Fibroblast of pulmonary artery (primary cell): ENCODE results near the gene CAMTA1.

ENCODE experiments used
- DNase-seq: peaks from one replicate; pipeline ENCODE4 v3.0.0-alpha.2; 2010; ENCODE audit warnings: low read depth
- H3K4me3 ChIP-seq: replicated peaks from 2 replicates; pipeline ENCODE4 v1.5.1; 2011; ENCODE audit warnings: low read depth, mild to moderate bottlenecking, control low read depth, low read length, moderate library complexity
- TF ChIP-seq, protein P1 (sequence below): IDR thresholded peaks from 2 replicates; pipeline ENCODE4 v1.5.1; 2011; ENCODE audit warnings: mild to moderate bottlenecking, control low read depth, low read length, inconsistent platforms; ENCODE audit errors: missing control alignments

Gene CAMTA1

GRCh38 chr1:7178741-7179140 lies 393.5 kb downstream of the CAMTA1 start:
- no peak overlapping the region for H3K4me3 ChIP-seq
- TF ChIP-seq, protein P1, sequence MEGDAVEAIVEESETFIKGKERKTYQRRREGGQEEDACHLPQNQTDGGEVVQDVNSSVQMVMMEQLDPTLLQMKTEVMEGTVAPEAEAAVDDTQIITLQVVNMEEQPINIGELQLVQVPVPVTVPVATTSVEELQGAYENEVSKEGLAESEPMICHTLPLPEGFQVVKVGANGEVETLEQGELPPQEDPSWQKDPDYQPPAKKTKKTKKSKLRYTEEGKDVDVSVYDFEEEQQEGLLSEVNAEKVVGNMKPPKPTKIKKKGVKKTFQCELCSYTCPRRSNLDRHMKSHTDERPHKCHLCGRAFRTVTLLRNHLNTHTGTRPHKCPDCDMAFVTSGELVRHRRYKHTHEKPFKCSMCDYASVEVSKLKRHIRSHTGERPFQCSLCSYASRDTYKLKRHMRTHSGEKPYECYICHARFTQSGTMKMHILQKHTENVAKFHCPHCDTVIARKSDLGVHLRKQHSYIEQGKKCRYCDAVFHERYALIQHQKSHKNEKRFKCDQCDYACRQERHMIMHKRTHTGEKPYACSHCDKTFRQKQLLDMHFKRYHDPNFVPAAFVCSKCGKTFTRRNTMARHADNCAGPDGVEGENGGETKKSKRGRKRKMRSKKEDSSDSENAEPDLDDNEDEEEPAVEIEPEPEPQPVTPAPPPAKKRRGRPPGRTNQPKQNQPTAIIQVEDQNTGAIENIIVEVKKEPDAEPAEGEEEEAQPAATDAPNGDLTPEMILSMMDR, result no peak
- DNase-seq, result no peak

GRCh38 chr1:7185721-7186120 lies 400.5 kb downstream of the CAMTA1 start:
- TF ChIP-seq, protein P1, result no peak
- H3K4me3 ChIP-seq, result no peak overlapping the region
- DNase-seq, result no peak

DNA sequence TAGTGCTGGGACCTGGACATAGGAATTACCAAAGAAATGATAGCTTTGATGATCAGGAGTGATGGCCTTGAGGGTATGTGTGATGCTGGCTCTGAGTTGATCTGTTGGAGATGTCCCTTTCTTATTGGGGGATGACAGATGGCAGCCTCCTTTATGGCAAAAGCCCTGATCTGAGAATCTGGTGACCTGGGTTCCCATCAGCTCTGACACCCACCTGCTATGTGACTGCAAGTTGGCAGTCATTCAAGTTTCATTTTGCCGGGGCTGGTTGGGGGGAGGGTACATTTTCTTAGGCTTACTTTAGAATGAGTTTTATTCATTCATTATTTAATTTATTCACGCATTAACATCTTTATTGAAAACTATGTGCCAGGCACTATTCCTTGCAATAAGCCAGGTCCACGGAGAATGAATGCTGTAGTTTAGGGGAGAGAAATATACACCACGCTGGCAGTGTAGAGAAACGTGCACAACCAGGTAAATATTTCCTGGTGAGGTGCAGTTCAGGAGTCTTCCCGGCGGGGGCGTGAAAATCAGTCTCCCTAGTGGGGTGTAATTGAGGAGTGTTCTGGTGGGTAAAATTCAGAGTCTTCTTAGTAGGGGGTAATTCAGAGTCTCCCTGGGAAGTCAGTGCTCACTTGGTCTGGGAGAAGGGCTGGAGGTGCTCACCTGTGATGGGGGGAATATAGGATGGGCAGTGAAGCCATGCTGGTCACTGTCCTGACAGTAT lies 401.3 kb downstream of the CAMTA1 start:
- TF ChIP-seq, protein P1, result no peak
- no peak overlapping the region for H3K4me3 ChIP-seq
- no peak for DNase-seq

DNA sequence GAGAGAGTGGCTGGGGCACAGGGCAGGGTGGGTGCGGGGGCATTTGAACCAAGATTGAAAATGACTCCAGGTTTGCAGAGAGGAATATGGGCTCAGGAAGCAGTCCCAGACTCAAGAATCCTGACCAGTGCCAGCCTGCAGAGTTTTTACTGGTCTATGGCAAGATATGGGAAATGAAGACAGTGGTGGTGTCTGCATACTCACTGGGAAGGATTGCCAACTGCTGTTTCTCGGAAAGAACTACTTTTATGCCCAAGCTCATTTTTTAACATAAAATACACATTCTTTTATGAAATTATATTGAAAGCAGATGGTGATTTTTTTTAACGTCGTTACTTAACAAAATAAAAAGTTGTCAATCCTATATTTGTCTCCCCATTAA lies 401.8 kb downstream of the CAMTA1 start:
- DNase-seq, result no peak
- no peak overlapping the region for H3K4me3 ChIP-seq
- TF ChIP-seq, protein P1, result no peak

DNA sequence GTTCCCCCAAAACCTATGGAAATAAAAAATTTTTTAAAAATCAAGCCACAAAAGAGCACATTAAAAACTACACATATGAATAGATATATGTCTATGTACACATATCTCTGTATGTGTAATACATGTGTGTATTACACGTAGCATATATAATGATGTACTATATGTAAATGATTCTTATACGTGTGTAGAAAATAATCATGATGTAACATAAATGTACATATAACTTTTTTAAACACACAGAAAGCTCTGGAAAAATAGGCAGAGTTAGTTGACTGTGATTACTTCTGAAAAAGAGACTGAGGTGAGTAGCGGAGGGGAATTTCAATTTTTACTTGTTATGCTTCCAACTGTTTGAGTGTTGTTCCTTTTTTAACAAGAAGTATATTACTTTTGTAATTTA lies 405.0 kb downstream of the CAMTA1 start:
- no peak for DNase-seq
- TF ChIP-seq, protein P1, result no peak
- H3K4me3 ChIP-seq, result no peak overlapping the region

DNA sequence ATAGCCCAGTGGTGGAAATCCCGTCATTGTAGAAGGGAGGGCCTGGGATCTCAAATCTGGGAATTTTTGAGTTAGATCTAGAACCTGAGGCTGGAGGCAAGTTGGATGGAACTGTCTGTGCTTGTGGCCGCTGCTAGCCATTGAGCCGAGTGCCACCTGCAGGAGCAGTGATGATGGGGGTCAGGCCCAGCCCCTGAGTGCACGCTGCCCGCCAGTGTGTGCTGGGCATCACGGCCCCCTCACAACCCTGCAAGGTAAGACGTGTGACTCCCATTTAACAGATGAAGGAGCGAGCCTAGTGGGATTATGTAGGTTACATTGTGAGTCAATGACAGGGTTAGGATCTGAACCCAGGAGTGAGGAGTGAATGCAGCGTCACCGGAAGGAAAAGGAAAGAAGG lies 407.2 kb downstream of the CAMTA1 start:
- no peak overlapping the region for H3K4me3 ChIP-seq
- DNase-seq, result no peak
- TF ChIP-seq, protein P1, result no peak
